Keratinocyte (primary cell): ENCODE data around the gene ADGRA1. TPM values are rescaled to one million over a fixed set of nuclear protein-coding genes. Genes with fewer than 3 reads are reported as not detected.

ENCODE experiments used
- DNase-seq: peaks from one replicate; pipeline ENCODE4 v3.0.0-alpha.2; 2011; ENCODE audit warnings: low read depth, missing footprints, low spot score
- FAIRE-seq: peaks from 2 replicates; lab custom pipeline; 2011; peaks lifted over from hg19 to GRCh38; lab: Jason Lieb, UNC
- H2AFZ ChIP-seq: 2 replicates; pipeline ENCODE4 v1.6.0; 2012; ENCODE audit warnings: low read length, control low read depth, inconsistent platforms; ENCODE audit not compliant: control insufficient read depth
- H3K27ac ChIP-seq: 2 replicates; pipeline ENCODE4 v1.5.1; 2011; ENCODE audit warnings: low read length; ENCODE audit not compliant: control insufficient read depth, insufficient read depth
- H3K27me3 ChIP-seq: 3 replicates; pipeline ENCODE4 v1.6.0; 2011; ENCODE audit warnings: low read length; ENCODE audit not compliant: control insufficient read depth, insufficient read depth; ENCODE audit errors: extremely low read depth
- H3K36me3 ChIP-seq, 2 experiments: 2 replicates in 1 of 2; 3 replicates in 1 of 2; pipeline ENCODE4 v1.5.1; 2011; ENCODE audit warnings: low read length in 2 of 2, mild to moderate bottlenecking in 1 of 2; ENCODE audit not compliant: control insufficient read depth in 2 of 2, insufficient read depth in 2 of 2; ENCODE audit errors: extremely low read depth in 1 of 2
- H3K4me1 ChIP-seq: 3 replicates; pipeline ENCODE4 v1.5.1; 2011; ENCODE audit warnings: low read length; ENCODE audit not compliant: control insufficient read depth, insufficient read depth; ENCODE audit errors: extremely low read depth
- H3K4me2 ChIP-seq: 3 replicates; pipeline ENCODE4 v1.6.0; 2011; ENCODE audit warnings: low read depth, low read length; ENCODE audit not compliant: control insufficient read depth, insufficient read depth; ENCODE audit errors: extremely low read depth
- H3K4me3 ChIP-seq, 3 experiments: fragments of 200-600 bp in 1 of 3; sonication (generic) in 1 of 3; 2 replicates in 2 of 3; 3 replicates in 1 of 3; pipeline ENCODE4 v1.5.1; 2011 to 2016; ENCODE audit warnings: low read length in 3 of 3, mild to moderate bottlenecking in 3 of 3, control low read depth in 2 of 3, inconsistent platforms in 1 of 3, low read depth in 1 of 3, mixed read lengths in 1 of 3, mixed run types in 1 of 3, moderate library complexity in 1 of 3; ENCODE audit not compliant: control insufficient read depth in 2 of 3, insufficient read depth in 2 of 3; ENCODE audit errors: extremely low read depth in 1 of 3
- H3K79me2 ChIP-seq: 2 replicates; pipeline ENCODE4 v1.6.0; 2012; ENCODE audit warnings: low read length; ENCODE audit not compliant: control insufficient read depth, insufficient read depth
- H3K9ac ChIP-seq: 3 replicates; pipeline ENCODE4 v1.6.0; 2011; ENCODE audit warnings: low read length; ENCODE audit not compliant: control insufficient read depth, insufficient read depth; ENCODE audit errors: extremely low read depth
- H3K9me1 ChIP-seq: 3 replicates; pipeline ENCODE4 v1.6.0; 2011; ENCODE audit warnings: low read length; ENCODE audit not compliant: control insufficient read depth, insufficient read depth; ENCODE audit errors: extremely low read depth
- H3K9me3 ChIP-seq: 2 replicates; pipeline ENCODE4 v1.5.1; 2012; ENCODE audit warnings: low read depth, low read length; ENCODE audit not compliant: control insufficient read depth
- H4K20me1 ChIP-seq: 3 replicates; pipeline ENCODE4 v1.6.0; 2011; ENCODE audit warnings: low read length; ENCODE audit not compliant: control insufficient read depth, insufficient read depth; ENCODE audit errors: extremely low read depth
- EZH2 ChIP-seq: IDR thresholded peaks from one replicate; pipeline ENCODE4 v1.6.1; 2012; ENCODE audit warnings: inconsistent platforms, mild to moderate bottlenecking, low read length, moderate library complexity
- dilution Hi-C: fragments of 300-500 bp; cut with MboI; formaldehyde crosslinking; loops from one replicate; pipeline ENCODE4 v1.7.0; 2020; ENCODE audit warnings: low sequenced_read_pairs; ENCODE audit not compliant: extremely low pct_ligation_motif_present
- polyA plus RNA-seq, 5 experiments: library from polyadenylated mRNA; depleted of rRNA in 3 of 5; stranded (reverse) in 3 of 5; stranded (forward) in 1 of 5; unstranded in 1 of 5; fragments of >200 nt; gene quantifications; 1 replicate in 1 of 5; 2 replicates in 3 of 5; 3 replicates in 1 of 5; pipeline versions ENCODE4 v1.2.1 to v1.2.3, GENCODE V29; 2011 to 2012; ENCODE audit warnings: missing spikeins in 2 of 5, low read depth in 1 of 5, low replicate concordance in 1 of 5
- TF ChIP-seq, protein P1 (sequence below), 3 experiments: IDR thresholded peaks in 1 of 3; conservative IDR thresholded peaks in 1 of 3; optimal IDR thresholded peaks in 1 of 3; 2 replicates in 2 of 3; 3 replicates in 1 of 3; pipeline versions ENCODE3 to v1.5.1; 2011; ENCODE audit warnings: low read length in 3 of 3, mild to moderate bottlenecking in 3 of 3, moderate library complexity in 2 of 3, control low read depth in 1 of 3, inconsistent platforms in 1 of 3; ENCODE audit not compliant: insufficient read depth in 2 of 3; ENCODE audit errors: extremely low read depth in 1 of 3

The ADGRA1 gene
- polyA plus RNA-seq, 1 donor (not counting 4 experiments of a cell fraction or from before 2014, with no cell fraction given): not detected

DNA sequence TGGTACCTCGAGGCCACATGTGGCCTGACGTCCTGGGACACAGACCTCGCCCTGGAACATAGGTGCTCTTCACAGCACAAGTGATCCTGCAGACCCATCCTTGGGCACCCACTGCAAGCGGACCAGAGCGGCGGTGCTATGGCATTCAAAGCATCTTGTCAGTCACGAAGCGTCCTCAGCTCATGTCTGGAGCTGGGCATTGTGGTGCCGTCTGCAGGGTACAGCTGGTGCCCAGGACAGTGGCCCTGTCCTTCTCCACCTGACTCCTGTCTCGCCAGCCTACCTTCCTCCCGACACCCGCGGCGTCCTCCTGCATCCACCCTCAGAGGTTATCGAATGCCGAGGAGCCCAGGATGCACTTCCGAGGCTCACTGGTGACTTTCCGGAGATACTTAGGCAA lies 26.5 kb downstream of the ADGRA1 start:
- H3K4me2 ChIP-seq: no peak overlapping the region
- no peak overlapping the region for H3K27ac ChIP-seq
- TF ChIP-seq EZH2: no peak
- TF ChIP-seq, protein P1, sequence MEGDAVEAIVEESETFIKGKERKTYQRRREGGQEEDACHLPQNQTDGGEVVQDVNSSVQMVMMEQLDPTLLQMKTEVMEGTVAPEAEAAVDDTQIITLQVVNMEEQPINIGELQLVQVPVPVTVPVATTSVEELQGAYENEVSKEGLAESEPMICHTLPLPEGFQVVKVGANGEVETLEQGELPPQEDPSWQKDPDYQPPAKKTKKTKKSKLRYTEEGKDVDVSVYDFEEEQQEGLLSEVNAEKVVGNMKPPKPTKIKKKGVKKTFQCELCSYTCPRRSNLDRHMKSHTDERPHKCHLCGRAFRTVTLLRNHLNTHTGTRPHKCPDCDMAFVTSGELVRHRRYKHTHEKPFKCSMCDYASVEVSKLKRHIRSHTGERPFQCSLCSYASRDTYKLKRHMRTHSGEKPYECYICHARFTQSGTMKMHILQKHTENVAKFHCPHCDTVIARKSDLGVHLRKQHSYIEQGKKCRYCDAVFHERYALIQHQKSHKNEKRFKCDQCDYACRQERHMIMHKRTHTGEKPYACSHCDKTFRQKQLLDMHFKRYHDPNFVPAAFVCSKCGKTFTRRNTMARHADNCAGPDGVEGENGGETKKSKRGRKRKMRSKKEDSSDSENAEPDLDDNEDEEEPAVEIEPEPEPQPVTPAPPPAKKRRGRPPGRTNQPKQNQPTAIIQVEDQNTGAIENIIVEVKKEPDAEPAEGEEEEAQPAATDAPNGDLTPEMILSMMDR (optimal IDR thresholded peaks at IDR 0.05 in 1 of 3, IDR thresholded peaks at IDR 0.05 in 1 of 3, conservative IDR thresholded peaks at IDR 0.05 in 1 of 3; ENCODE audit: extremely low read depth in 1 of 3, insufficient read depth in 2 of 3, low read length in 3 of 3): no peak
- no peaks in the 10 kb centered on the region for H3K4me1 ChIP-seq
- no peak overlapping the region for H3K4me3 ChIP-seq
- no peaks in the 10 kb centered on the region for H3K27me3 ChIP-seq
- dilution Hi-C loops: no loop called here
- H3K36me3 ChIP-seq: no peaks in the 10 kb centered on the region
- H3K9me3 ChIP-seq: peaks cover 7% of the 10 kb centered on the region
- no peaks in the 10 kb centered on the region for H3K9me1 ChIP-seq
- FAIRE-seq (no peak), DNase-seq (no peak)
- no peak overlapping the region for H3K9ac ChIP-seq
- no peaks in the 10 kb centered on the region for H3K79me2 ChIP-seq
- no peak overlapping the region for H2AFZ ChIP-seq
- H4K20me1 ChIP-seq: no peaks in the 10 kb centered on the region

GRCh38 chr10:133114726-133115452 lies 27.2 kb downstream of the ADGRA1 start:
- no peaks in the 10 kb centered on the region for H3K36me3 ChIP-seq
- H3K27me3 ChIP-seq: no peaks in the 10 kb centered on the region
- H3K4me1 ChIP-seq: no peaks in the 10 kb centered on the region
- no peaks in the 10 kb centered on the region for H4K20me1 ChIP-seq
- no peak overlapping the region for H3K9ac ChIP-seq
- H3K27ac ChIP-seq: no peak overlapping the region
- H3K4me3 ChIP-seq: no peak overlapping the region
- no peak for DNase-seq
- no peak for FAIRE-seq
- H3K4me2 ChIP-seq: no peak overlapping the region
- TF ChIP-seq EZH2: no peak
- TF ChIP-seq, protein P1 (optimal IDR thresholded peaks at IDR 0.05 in 1 of 3, IDR thresholded peaks at IDR 0.05 in 1 of 3, conservative IDR thresholded peaks at IDR 0.05 in 1 of 3; ENCODE audit: extremely low read depth in 1 of 3, insufficient read depth in 2 of 3, low read length in 3 of 3): no peak
- H3K9me1 ChIP-seq: no peaks in the 10 kb centered on the region
- dilution Hi-C loops: no loop called here
- peaks cover 7% of the 10 kb centered on the region for H3K9me3 ChIP-seq
- no peaks in the 10 kb centered on the region for H3K79me2 ChIP-seq
- H2AFZ ChIP-seq: no peak overlapping the region
